GM18867 (cell line): ENCODE data around the gene SLC6A5.

Source experiments
- ATAC-seq: cut with Tn5 transposase; IDR thresholded peaks from one replicate; pipeline ENCODE4 v1.9.1; 2021; ENCODE audit warnings: mild to moderate bottlenecking, moderate library complexity; ENCODE audit not compliant: unreplicated experiment

Gene SLC6A5

GRCh38 chr11:20620988-20621387, 21.6 kb downstream of the SLC6A5 start:
- no peak for ATAC-seq

DNA sequence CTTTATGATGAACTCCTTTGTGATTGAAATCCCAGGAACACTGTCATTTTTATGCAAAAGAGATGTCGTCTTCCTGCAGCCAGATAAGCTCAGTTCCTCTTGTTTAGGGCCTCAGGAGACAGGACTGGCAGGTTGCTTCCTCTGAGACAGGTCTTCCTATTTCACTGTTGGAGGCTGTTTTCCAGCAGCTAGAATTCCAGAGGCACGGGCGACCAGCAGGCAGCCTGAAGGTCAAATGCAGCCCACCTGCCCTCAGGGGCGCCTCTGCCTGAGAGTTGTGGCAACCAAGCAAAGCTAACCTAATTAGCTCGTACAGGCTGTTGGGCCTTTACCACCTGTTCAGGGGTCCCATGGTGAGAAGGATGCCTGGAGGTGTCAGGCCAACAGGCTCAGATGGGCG, 22.3 kb downstream of the SLC6A5 start:
- ATAC-seq, result no peak

GRCh38 chr11:20623252-20623651, 23.8 kb downstream of the SLC6A5 start:
- no peak for ATAC-seq

DNA sequence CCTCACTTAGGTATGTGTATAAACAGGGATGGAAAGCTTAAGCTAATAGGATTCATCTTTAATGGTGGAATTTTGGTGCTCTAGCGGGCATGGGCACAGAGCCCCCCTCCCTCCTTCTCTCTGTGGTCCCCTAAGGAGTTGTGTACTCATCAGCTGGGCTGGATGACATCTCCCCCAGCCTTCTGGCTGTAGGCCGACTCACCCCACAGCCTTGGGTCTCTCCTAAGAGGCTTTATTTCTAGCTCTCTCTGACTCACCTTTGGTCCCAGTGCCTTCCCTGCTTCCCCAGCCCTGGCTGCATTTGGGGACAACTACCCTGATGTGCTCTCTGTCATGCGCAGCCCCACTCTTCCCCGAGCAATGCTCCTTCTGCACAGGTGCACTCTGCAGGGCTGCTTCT, 26.9 kb downstream of the SLC6A5 start:
- ATAC-seq, result no peak

GRCh38 chr11:20627026-20627425, 27.6 kb downstream of the SLC6A5 start:
- peak; percentile 63 for ATAC-seq

- ATAC-seq, result no peak
These were observed 28.3 kb downstream of the SLC6A5 start for GRCh38 chr11:20627701-20628100.

- no peak for ATAC-seq
These were observed 32.2 kb downstream of the SLC6A5 start for GRCh38 chr11:20631519-20632168.

- ATAC-seq, result no peak
These were observed 32.7 kb downstream of the SLC6A5 start for GRCh38 chr11:20632169-20632532.

DNA sequence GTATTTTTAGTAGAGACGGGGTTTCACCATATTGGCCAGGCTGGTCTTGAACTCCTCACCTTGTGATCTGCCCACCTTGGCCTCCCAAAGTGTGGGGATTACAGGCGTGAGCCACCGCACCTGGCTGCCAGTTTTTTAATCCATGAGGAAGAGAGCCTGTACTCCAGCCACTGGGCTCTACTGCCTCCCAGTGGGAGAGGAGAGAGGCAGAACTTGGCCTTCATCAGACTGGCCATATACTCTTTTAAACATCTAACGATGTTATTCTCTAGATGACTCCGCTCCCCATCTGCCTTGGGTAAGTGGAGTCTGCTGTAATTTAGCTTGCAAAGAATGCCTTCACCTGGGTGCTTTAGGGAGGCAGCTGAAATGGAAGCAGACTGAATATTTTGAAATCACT, 34.6 kb downstream of the SLC6A5 start:
- no peak for ATAC-seq

DNA sequence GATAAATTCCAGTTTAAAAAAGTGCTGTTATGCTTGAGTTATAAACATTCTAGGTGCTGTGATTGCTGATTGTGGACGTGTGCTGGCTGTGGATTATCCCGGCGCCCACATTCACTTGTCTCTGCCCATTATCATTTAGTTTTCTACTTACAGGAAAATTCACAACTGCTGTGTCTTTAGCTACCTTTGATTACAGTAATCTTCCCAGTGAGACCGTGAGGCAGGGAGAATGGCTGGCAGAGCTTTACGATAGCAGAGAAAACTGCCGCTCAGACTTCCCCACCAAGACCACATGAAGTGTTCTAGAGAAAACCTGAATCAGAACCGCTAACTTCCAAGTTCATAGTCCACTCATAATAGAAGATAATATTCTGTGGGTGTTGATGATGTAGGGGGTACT, 35.4 kb downstream of the SLC6A5 start:
- ATAC-seq, result no peak

GRCh38 chr11:20638074-20638473, 38.7 kb downstream of the SLC6A5 start:
- no peak for ATAC-seq

DNA sequence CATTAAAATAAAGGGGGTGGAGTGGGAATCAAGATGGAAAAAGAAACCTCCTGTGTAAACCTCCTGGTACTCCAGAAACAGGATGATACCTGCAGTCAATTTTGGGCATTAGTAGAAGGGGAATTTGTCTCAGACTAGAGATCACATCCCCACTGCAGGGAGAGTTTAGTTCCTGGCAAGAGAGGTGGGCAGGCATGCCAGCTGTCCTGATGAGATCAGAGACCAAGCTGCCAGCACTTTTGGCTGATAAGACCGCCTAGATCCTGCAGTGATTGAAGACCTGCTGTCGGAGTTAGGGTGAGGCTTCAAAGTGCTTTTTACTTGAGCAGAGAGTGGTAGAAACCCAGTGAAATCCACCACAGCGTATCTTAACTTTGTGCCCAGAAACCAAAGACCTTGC, 40.3 kb downstream of the SLC6A5 start:
- no peak for ATAC-seq

DNA sequence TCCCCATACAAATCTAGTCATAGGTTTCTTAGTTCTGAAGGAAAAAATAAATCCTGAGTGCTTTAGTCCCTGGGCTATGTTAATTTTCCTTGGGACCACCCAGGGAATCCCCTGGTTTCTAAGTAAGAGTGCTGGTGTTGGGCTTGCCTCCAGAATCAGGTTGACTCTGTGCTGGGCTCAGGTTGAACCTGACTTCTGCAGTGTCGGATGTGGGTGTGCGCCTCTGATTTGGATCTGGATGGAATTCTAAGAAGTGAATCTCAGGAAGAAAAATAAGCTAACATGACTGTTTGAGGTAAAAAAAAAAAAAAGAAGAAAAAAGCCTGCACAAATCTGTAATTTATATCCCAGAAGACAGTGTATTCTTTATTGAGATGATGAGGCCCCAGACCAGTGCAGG, 41.0 kb downstream of the SLC6A5 start:
- ATAC-seq, result no peak

GRCh38 chr11:20644360-20644759, 45.0 kb downstream of the SLC6A5 start:
- ATAC-seq, result no peak

GRCh38 chr11:20647976-20648565, 48.7 kb downstream of the SLC6A5 start:
- ATAC-seq, result peak; percentile 70

DNA sequence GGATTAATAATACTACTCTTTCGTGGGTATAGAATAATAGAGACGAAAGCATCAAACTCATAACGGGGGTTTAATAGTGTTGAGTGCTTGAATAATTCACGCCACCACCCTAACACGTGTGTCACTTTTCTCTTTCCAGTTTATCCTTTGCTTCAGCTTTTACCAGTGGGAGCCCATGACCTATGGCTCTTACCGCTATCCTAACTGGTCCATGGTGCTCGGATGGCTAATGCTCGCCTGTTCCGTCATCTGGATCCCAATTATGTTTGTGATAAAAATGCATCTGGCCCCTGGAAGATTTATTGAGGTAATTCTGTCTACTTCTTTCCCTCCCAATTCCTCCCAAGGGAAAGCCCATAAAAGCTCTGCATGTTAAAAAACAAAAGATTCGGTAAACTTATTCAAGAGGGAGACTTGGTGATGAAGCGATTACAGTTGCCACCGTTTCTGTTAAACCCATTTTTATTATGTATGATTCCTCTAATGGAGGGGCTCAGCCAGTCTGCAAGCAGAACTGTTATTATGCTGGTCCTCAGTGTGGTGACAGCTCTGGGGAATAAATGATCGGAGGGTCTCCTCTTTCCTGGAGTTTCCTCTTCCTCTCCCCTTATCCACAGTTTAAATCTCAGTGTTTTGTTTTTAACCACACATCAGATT, 52.9 kb downstream of the SLC6A5 start:
- no peak for ATAC-seq

DNA sequence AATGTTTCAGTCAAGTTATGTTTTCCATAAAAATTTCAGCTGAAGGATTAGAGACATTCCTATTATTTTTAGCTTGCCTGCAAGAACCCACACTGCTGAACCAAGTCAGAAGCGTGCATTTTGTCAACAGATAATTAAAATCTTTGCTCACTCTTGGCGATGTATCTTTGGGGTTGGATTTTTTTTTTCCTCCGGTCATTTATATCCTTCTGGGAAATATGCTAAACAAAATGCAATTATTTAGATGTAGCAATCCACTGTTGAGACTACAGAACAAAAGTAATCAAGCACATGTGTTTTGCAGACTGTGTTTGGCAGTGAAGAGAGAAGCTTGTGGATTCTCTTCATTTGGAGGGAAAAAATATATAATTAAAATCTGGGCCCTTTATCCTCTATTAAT, 54.6 kb downstream of the SLC6A5 start:
- ATAC-seq, result no peak

GRCh38 chr11:20656901-20657300, 57.5 kb downstream of the SLC6A5 start:
- no peak for ATAC-seq

- ATAC-seq, result no peak
These were observed 58.7 kb downstream of the SLC6A5 start for GRCh38 chr11:20658135-20658534.

GRCh38 chr11:20661445-20661844, 62.0 kb downstream of the SLC6A5 start:
- ATAC-seq, result no peak

GRCh38 chr11:20661850-20662249, 62.4 kb downstream of the SLC6A5 start:
- no peak for ATAC-seq

- ATAC-seq, result no peak
These were observed 68.9 kb downstream of the SLC6A5 start for GRCh38 chr11:20668131-20668809.
